K562 (cell line): ENCODE results near the gene COL8A2. TPM values are rescaled to one million over a fixed set of nuclear protein-coding genes. Genes with fewer than 3 reads are reported as not detected.

ENCODE experiments used
- ATAC-seq: fragments of 200-7000 bp; cut with Tn5 transposase; 3 replicates; pipeline ENCODE4 v1.9.1; 2020; ENCODE audit warnings: moderate library complexity
- BruUV-seq: library from RNA; stranded (reverse); fragments of 400-500 nt; replicated peaks from 2 replicates; lab custom pipeline; 2021; lab: Mats Ljungman, UMichigan
- CTCF ChIA-PET: fragments of 300-600 bp; formaldehyde crosslinking; extraction: SDS; loops from one replicate; lab custom pipeline; 2021; ENCODE audit warnings: low intra/inter-chr PET ratio; lab: Yijun Ruan, JAX
- POLR2A ChIA-PET: fragments of 300-600, 350-650 bp; sonication (Branson Sonifier 250); formaldehyde crosslinking; extraction: SDS; loops from one replicate; lab custom pipeline; 2021; ENCODE audit warnings: antibody characterized with exemption, inconsistent platforms; lab: Yijun Ruan, JAX
- DNase-seq, 4 experiments: peaks; one replicate each; pipeline versions ENCODE4 v3.0.0 to v3.0.0-alpha.2; 2011 to 2018; ENCODE audit warnings: low spot score in 3 of 4, mixed read lengths in 3 of 4; ENCODE audit errors: extremely low read depth in 1 of 4
- FAIRE-seq: peaks from 2 replicates; lab custom pipeline; 2011; peaks lifted over from hg19 to GRCh38; lab: Jason Lieb, UNC
- H2AFZ ChIP-seq: 2 replicates; pipeline ENCODE4 v1.6.0; 2011; ENCODE audit warnings: low read depth, low read length, control low read depth, inconsistent platforms
- H3K27ac ChIP-seq: fragments of 200-600 bp; 3 replicates; pipeline ENCODE4 v1.8.0; 2011; ENCODE audit warnings: low read depth, mild to moderate bottlenecking, control low read depth, inconsistent platforms, low read length, moderate library complexity, mixed read lengths; ENCODE audit errors: extremely low read depth
- H3K27me3 ChIP-seq, 2 experiments: fragments of 300-600 bp in 1 of 2; 2 replicates in 1 of 2; 3 replicates in 1 of 2; pipeline versions ENCODE4 v1.6.0 to v1.8.0; 2011; ENCODE audit warnings: inconsistent platforms in 2 of 2, low read length in 2 of 2, mild to moderate bottlenecking in 1 of 2, mixed read lengths in 1 of 2, moderate library complexity in 1 of 2; ENCODE audit not compliant: control insufficient read depth in 2 of 2, insufficient read depth in 2 of 2
- H3K36me3 ChIP-seq: fragments of 300-600 bp; 3 replicates; pipeline ENCODE4 v1.8.0; 2011; ENCODE audit warnings: mild to moderate bottlenecking, low read length, inconsistent platforms; ENCODE audit not compliant: control insufficient read depth, insufficient read depth
- H3K4me1 ChIP-seq, 2 experiments: fragments of 200-600 bp in 1 of 2; replicated peaks in 1 of 2; 2 replicates in 1 of 2; 3 replicates in 1 of 2; pipeline versions ENCODE4 v1.5.1 to v1.8.0; 2011; ENCODE audit warnings: inconsistent platforms in 2 of 2, low read length in 2 of 2, mild to moderate bottlenecking in 1 of 2, mixed read lengths in 1 of 2, moderate library complexity in 1 of 2; ENCODE audit not compliant: control insufficient read depth in 2 of 2, insufficient read depth in 2 of 2
- H3K4me2 ChIP-seq: 2 replicates; pipeline ENCODE4 v1.6.1; 2011; ENCODE audit warnings: low read length, control low read depth, inconsistent platforms, mixed read lengths; ENCODE audit not compliant: insufficient read depth
- H3K4me3 ChIP-seq: fragments of 200-600 bp; sonication (generic), shearing (Covaris generic); 2 replicates; pipeline ENCODE4 v1.5.1; 2016; ENCODE audit warnings: control low read depth, inconsistent platforms
- H3K79me2 ChIP-seq: fragments of 200-600 bp; 3 replicates; pipeline ENCODE4 v1.8.0; 2011; ENCODE audit warnings: low read length, inconsistent platforms; ENCODE audit not compliant: control insufficient read depth, insufficient read depth
- H3K9ac ChIP-seq, 2 experiments: 2 replicates each; pipeline versions ENCODE4 v1.6.0 to v1.6.1; 2011; ENCODE audit warnings: low read depth in 2 of 2, low read length in 2 of 2, control low read depth in 1 of 2, inconsistent platforms in 1 of 2, mild to moderate bottlenecking in 1 of 2, mixed read lengths in 1 of 2; ENCODE audit not compliant: insufficient read depth in 1 of 2
- H3K9me1 ChIP-seq: one replicate; pipeline ENCODE4 v1.6.0; 2011; ENCODE audit warnings: inconsistent platforms, mild to moderate bottlenecking, low read length, moderate library complexity; ENCODE audit not compliant: control insufficient read depth, insufficient read depth
- H3K9me3 ChIP-seq: replicated peaks from 2 replicates; pipeline ENCODE4 v1.5.1; 2011; ENCODE audit warnings: low read depth, low read length, inconsistent platforms; ENCODE audit not compliant: control insufficient read depth, insufficient read depth
- H4K20me1 ChIP-seq: replicated peaks from 2 replicates; pipeline ENCODE4 v1.6.1; 2011; ENCODE audit warnings: low read length, inconsistent platforms, mixed read lengths; ENCODE audit not compliant: control insufficient read depth, insufficient read depth
- ATF7 ChIP-seq: fragments of 450-650 bp; IDR thresholded peaks from 2 replicates; pipeline ENCODE4 v1.7.1; 2014; ENCODE audit warnings: mild to moderate bottlenecking, moderate library complexity
- E2F8 ChIP-seq: fragments of 450-650 bp; IDR thresholded peaks from 2 replicates; pipeline ENCODE4 v1.7.1; 2018; ENCODE audit warnings: mild to moderate bottlenecking, low read depth; ENCODE audit not compliant: partially characterized antibody
- FUS ChIP-seq: fragments of 200-400 bp; formaldehyde crosslinking; optimal IDR thresholded peaks from 2 replicates; pipeline ENCODE3; 2017; ENCODE audit warnings: low read depth, low read length
- KAT2B ChIP-seq: IDR thresholded peaks from one replicate; pipeline ENCODE4 v1.6.1; 2012; ENCODE audit warnings: low read depth, mild to moderate bottlenecking, control low read depth, inconsistent platforms, low read length, moderate library complexity
- KDM1A ChIP-seq, 2 experiments: fragments of 450-650 bp; IDR thresholded peaks; 2 replicates each; pipeline ENCODE4 v1.6.1; 2016; ENCODE audit warnings: mild to moderate bottlenecking in 2 of 2
- MAFK ChIP-seq: IDR thresholded peaks from 2 replicates; pipeline ENCODE4 v1.6.1; 2011; ENCODE audit warnings: low read length, improper control_type of control experiment
- MBD1 ChIP-seq: fragments of 250-450 bp; sonication (Bioruptor Pico); IDR thresholded peaks from 2 replicates; pipeline ENCODE4 v1.8.0; 2022; ENCODE audit warnings: inconsistent platforms
- NFE2 ChIP-seq: IDR thresholded peaks from 2 replicates; pipeline ENCODE4 v1.6.1; 2014; ENCODE audit warnings: antibody characterized with exemption, low read depth
- NFIC ChIP-seq: fragments of 450-650 bp; IDR thresholded peaks from 2 replicates; pipeline ENCODE4 v1.6.1; 2017; ENCODE audit warnings: mild to moderate bottlenecking, inconsistent platforms
- RCOR1 ChIP-seq, 2 experiments: IDR thresholded peaks; 2 replicates each; pipeline ENCODE4 v1.6.1; 2012; ENCODE audit warnings: low read depth in 2 of 2, low read length in 2 of 2, borderline replicate concordance in 1 of 2, improper control_type of control experiment in 1 of 2
- RFX7 ChIP-seq: fragments of 250-450 bp; sonication (Bioruptor Pico); IDR thresholded peaks from 2 replicates; pipeline ENCODE4 v1.5.1; 2021; ENCODE audit warnings: mild to moderate bottlenecking
- ZNF134 ChIP-seq: fragments of 250-450 bp; sonication (Bioruptor Pico); conservative IDR thresholded peaks from 2 replicates; pipeline ENCODE4 v1.4.0; 2020
- ZNF609 ChIP-seq: sonication (generic); formaldehyde crosslinking; IDR thresholded peaks from 2 replicates; pipeline ENCODE4 v1.8.1; 2023; ENCODE audit warnings: missing genetic modification reagents, mild to moderate bottlenecking, borderline replicate concordance
- ZNF830 ChIP-seq: fragments of 250-450 bp; sonication (Bioruptor Pico); IDR thresholded peaks from 2 replicates; pipeline ENCODE4 v1.5.0; 2021; ENCODE audit warnings: mild to moderate bottlenecking
- WGBS: fragments of 100-300 bp; shearing (Covaris generic); methylation state at CpG from one replicate; pipeline ENCODE4 v1.1.6; 2016; ENCODE audit warnings: low coverage, mixed read lengths; ENCODE audit not compliant: insufficient coverage; ENCODE audit errors: missing lambda C conversion rate; 5-methylcytosine and 5-hydroxymethylcytosine counted together
- in situ Hi-C: fragments of 300-500 bp; cut with MboI; formaldehyde crosslinking; loops from 4 replicates; pipeline ENCODE4 v1.15.0; 2018; ENCODE audit warnings: inconsistent platforms, mixed read lengths
- intact Hi-C: fragments of 100-400 bp; cut with micrococcal nuclease; formaldehyde crosslinking; loops from 2 replicates; pipeline ENCODE4 v1.14.2; 2022
- polyA plus RNA-seq, 8 experiments: library from polyadenylated mRNA; depleted of rRNA in 4 of 8; stranded (reverse) in 5 of 8; unstranded in 3 of 8; fragments of >200 nt; fragmentation: Nextera tagmentation in 2 of 8; fragmentation: Illumina TruSeq in 1 of 8; extraction: Ambion mirVana in 2 of 8; extraction: Trizol in 1 of 8; gene quantifications; 2 replicates each; pipeline versions ENCODE4 v1.2.1 to v1.2.3, GENCODE V29; 2011 to 2014; ENCODE audit warnings: inconsistent platforms in 1 of 8, missing spikeins in 1 of 8
- total RNA-seq, 7 experiments: library from RNA; depleted of rRNA in 6 of 7; stranded (reverse); fragments of >200 nt in 6 of 7; fragmentation: Illumina TruSeq in 2 of 7; extraction: Trizol in 2 of 7; gene quantifications; 2 replicates each; pipeline versions ENCODE4 v1.2.1 to v1.2.3, GENCODE V29; 2011 to 2021; ENCODE audit warnings: low replicate concordance in 1 of 7

COL8A2 gene
- total and polyA plus RNA-seq, 9 of the 15 experiments (the other 6 are each of a cell fraction or from before 2014, with no cell fraction given) = 0.03 to 0.14 (median 0.04) TPM; not detected in 5

GRCh38 chr1:36166136-36166535 lies 41.1 kb upstream of the COL8A2 start:
- WGBS = 65% methylated on average over 3 of the region's 4 CpGs
- TF ChIP-seq MBD1 (CRISPR knock-in tag) (no peak), NFIC (no peak), E2F8 (no peak), KAT2B (no peak), NFE2 (peak; percentile 23; the same call in 1 of the 2 replicates), ATF7 (no peak), ZNF609 (CRISPR knock-in tag) (no peak), FUS (no peak), ZNF830 (CRISPR knock-in tag) (no peak), RFX7 (CRISPR knock-in tag) (no peak), RCOR1 (IDR thresholded peaks at IDR 0.05; ENCODE audit: borderline replicate concordance in 1 of 2, low read depth in 2 of 2, low read length in 2 of 2) (peak in 1 of 2 experiments; percentile 14; a peak in 1 of 4 replicates), ZNF134 (CRISPR knock-in tag) (no peak), KDM1A (IDR thresholded peaks at IDR 0.05) (peak; percentile 77 to 84; a peak in 3 of 4 replicates), MAFK (peak; percentile 39; the same call in 1 of the 2 replicates)

More at GRCh38 chr1:36166136-36166535, 41.1 kb upstream of the COL8A2 start:
- Histone ChIP-seq H3K79me2 (peaks cover 66% of the 10 kb centered on the region), H3K27ac (0 out of 3 replicates have a peak overlapping the region, but pooled peaks have one; percentile 17), H3K9me1 (peaks cover 6% of the 10 kb centered on the region), H3K4me3 (no peak overlapping the region), H3K4me2 (no peak overlapping the region), H2AFZ (no peak overlapping the region), H3K36me3 (peaks cover 52% of the 10 kb centered on the region; the same call in 2 of the 3 replicates), H4K20me1 (no peaks in the 10 kb centered on the region; the same call in 1 of the 2 replicates), H3K9me3 (no peaks in the 10 kb centered on the region), H3K4me1 (peaks cover 16 to 19% of the 10 kb centered on the region in 2 experiments), H3K9ac (no peak overlapping the region), H3K27me3 (no peaks in the 10 kb centered on the region)
- ChIA-PET CTCF (no interaction called here), POLR2A (interaction anchor here (0.6 to 1.4 kb wide), 3 partner anchors 9 to 82 kb away, joined by 3 to 5 read pairs (median 3); no protein-coding TSS in a partner anchor)
- no TSS peak for BruUV-seq
- in situ Hi-C loops = no loop called here
- ATAC-seq (no peak), DNase-seq (no peak), FAIRE-seq (no peak)
- intact Hi-C loops = no loop called here
